ENCODE data around the gene GID8.

Gene GID8

DNA sequence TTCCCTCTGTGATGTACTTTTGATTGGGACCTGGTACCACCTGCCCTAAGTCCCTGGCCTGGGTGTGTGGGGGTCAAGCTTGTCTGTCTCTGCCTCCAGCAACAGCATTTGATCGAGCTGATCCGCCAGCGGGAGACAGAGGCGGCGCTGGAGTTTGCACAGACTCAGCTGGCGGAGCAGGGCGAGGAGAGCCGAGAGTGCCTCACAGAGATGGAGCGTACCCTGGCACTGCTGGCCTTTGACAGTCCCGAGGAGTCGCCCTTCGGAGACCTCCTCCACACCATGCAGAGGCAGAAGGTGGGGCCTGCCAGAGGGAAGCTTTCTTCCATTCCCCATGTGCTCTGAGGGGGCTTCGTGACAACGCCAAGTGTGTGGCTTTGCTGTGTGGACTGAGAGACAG, 5.4 kb downstream of the GID8 start:
- DNase-seq (ENCODE audit: low read depth): no peak

GRCh38 chr20:62944184-62944583, 6.2 kb downstream of the GID8 start:
- no peak for DNase-seq (ENCODE audit: low read depth)

- no peak for DNase-seq (ENCODE audit: low read depth)
Observed at GRCh38 chr20:62944746-62945145, 6.8 kb downstream of the GID8 start.

DNA sequence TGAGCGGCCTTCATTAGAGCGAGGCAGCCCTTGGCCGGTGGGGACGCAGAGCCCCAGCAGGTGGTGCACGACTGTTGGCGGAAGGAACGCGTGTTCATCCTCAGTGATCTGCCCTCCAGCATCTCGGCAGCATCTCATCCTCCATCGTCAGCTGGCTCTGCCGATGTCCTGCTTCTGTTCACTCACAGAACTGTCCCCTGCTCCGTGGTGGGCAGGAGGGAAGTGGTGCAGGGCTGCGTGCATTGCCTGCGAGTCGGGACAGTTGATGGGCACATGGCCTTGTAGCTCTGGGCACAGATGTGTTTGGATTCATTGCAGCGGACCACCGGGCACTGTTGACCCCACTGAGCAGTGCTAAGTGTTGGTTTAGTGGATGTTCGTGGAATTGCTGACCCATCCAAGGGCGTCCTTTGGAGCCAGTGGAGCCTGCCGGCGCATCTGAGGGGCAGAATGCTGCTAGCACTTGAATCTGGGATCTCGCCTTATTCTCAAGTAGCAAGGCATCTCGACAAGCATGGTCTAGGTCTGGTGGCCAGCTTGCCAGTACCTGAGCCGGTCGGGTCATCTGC, 7.9 kb downstream of the GID8 start:
- no peak for DNase-seq (ENCODE audit: low read depth)

DNA sequence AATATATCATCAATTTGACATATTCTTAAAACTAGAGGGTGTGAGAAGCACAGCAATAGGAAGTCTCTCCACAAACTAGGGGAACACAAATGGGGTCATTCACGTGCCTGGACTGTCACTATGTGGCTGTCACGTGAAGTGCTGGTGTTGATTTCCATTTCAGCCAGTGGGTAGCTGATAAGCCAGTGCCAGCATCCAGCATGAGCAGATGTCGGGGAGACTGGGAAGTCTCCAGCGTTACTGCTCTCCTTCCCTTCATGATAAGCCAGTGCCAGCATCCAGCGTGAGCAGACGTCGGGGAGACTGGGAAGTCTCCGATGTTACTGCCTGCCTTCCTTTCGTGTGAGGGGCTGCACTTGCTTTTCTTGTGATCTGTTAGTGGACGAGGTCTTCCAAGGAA, 9.0 kb downstream of the GID8 start:
- DNase-seq (ENCODE audit: low read depth): no peak

DNA sequence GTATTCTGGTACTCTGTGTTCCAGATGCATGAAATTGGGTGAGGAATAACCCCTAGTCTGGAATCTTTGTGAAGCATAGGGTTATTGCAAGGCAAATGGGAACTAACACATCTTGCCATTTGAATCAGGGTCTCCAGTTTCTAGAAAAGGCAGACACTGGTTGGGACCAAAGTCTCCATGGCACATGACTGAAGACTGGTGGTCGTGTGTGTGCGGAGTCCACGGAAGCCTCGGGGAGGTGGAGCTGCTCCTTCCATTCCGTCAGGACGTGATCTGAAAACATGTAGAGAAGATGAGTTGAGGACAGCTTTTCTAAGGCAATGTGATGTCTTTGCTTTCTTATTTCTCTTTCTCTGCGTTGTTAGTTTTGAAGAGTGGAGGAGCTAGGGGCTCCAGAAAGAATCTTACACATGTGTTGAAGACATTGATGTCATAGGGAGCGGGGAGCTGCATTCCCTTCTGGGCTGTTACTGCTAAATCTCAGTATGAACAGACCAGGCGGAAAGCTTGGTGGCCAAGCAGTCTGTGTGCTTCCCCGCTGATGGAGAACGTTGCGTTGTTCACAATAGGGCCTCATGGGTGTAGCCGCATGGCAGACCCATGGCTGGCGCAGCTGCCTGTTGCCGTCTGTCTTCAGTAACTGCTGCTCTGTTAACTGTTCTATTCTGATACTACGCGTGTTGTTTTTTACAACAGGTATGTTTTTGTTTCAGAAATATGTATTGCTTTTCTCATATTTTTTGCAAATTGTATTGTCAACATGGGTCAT, 9.8 kb downstream of the GID8 start:
- no peak for DNase-seq (ENCODE audit: low read depth)

DNA sequence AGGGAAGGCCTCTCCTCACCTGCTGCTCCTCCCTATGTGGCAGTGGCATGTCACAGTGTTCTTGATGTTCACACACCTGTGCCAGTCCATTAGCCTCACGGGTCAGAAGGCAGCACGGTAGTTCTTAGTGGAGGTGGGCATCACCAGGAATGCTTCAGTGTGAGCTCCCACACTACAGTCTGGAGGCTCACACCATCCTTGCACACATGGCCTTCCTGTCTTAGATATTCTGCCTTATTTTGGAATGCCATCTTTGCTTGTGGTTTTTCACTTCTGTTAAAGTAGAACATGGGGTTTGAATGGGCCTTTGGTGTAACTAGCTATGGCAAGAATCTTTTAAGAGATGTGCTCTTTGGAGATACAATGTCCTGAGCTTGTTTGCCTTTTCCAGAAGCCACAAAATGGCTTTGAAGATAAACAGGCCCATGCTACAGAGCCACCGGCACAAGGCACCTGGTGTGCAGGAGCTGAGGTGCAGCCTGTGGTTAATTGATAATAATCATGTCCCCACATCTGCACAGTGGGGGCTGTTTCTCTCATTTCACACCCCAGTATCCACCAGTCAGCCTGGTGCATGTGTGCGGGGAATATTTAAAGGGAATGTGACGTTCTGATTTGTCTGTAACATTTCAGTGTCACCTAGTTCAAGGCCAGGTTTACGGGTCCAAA, 11.3 kb downstream of the GID8 start:
- no peak for DNase-seq (ENCODE audit: low read depth)

DNA sequence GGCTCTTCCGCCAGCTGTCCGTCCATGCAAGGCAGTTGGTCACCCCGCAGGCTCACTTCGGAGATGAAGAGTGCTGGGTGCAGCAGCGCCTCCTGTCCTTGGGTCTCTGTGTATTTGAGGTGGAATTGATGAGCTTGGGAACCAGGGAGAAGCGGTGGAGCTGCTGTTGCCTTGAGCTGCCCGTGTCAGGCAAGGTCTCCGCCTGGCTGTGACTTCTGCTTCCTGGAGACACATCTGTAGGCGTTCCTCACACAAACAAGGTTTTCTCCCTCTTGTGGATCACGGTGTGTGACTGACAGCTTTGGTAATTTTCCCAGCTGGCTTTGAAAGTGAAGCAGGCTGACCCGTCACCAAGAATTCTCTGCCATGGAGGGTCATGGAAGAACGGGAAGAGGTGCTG, 12.0 kb downstream of the GID8 start:
- no peak for DNase-seq (ENCODE audit: low read depth)

GRCh38 chr20:62950741-62951140, 12.8 kb downstream of the GID8 start:
- DNase-seq (ENCODE audit: low read depth): no peak

DNA sequence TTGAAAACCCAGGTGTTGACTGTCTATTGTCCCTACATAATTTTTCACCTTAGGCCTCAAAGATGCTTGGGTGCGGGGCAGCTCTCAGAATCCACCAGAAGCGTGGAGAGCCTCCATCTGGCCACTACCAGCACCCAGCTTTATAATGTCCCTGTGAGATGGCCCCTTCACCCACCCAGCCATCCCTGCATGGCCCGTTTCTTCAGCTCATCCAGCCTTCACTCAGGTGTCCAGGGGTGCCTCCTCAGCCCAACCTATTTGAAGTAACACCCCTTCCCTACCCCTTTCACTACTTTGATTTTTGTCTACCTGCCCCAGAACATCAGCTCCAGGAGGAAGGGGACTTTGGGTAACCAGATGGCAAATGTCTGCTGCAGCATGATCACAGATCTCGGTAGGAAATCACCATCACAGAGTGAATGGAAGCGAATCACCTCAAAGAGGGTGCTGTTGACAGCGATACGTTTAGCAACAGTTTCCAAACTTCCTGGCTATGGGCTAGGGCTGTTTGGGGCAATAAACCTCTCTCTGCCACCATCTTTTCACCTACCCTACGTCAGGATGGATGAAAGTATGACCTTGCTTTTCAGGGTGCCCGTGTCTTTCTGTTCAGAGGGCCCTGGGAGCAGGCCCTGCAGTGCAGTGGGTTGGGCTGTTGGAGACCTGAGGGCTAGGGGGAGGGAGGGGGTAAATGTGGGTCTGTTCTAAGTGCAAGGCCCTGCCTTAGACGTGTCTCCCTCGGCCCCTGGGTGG, 13.4 kb downstream of the GID8 start:
- DNase-seq (ENCODE audit: low read depth): no peak

GRCh38 chr20:62951896-62952372, 14.0 kb downstream of the GID8 start:
- no peak for DNase-seq (ENCODE audit: low read depth)

DNA sequence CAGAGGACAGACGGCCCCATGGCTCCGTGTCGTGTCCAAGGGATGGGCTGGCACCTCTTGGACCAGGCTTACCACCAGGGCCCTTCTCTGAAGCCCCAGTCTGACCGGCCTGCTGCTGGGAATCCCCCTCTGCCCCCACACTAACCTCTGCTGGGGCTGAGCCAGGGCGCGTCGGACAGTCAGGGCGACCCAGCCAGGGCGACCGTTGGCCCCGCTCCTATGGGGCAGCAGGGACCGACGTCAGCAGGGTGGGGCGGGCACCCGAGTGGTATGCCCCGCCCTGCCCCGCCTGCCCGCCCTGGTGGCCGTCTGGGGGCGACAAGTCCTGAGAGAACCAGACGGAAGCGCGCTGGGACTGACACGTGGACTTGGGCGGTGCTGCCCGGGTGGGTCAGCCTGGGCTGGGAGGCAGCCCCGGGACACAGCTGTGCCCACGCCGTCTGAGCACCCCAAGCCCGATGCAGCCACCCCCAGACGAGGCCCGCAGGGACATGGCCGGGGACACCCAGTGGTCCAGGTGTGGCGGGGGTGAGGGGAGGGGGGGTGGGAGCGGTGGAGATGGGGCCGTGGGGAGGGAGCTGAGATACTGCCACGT, 14.5 kb downstream of the GID8 start, which contains the start of gene SLC17A9:
TSS of gene SLC17A9 (plus strand) at position 337 of the 595 bp plus-strand sequence. CDS start at position 459, 122 bp downstream.
- DNase-seq (ENCODE audit: low read depth): peak; percentile 31

GRCh38 chr20:62952968-62953838, 15.3 kb downstream of the GID8 start:
- no peak for DNase-seq (ENCODE audit: low read depth)

- DNase-seq (ENCODE audit: low read depth): peak; percentile 79
Observed at GRCh38 chr20:62953839-62954703, 16.1 kb downstream of the GID8 start.

- DNase-seq (ENCODE audit: low read depth): no peak
Observed at GRCh38 chr20:62955519-62956386, 17.8 kb downstream of the GID8 start.

DNA sequence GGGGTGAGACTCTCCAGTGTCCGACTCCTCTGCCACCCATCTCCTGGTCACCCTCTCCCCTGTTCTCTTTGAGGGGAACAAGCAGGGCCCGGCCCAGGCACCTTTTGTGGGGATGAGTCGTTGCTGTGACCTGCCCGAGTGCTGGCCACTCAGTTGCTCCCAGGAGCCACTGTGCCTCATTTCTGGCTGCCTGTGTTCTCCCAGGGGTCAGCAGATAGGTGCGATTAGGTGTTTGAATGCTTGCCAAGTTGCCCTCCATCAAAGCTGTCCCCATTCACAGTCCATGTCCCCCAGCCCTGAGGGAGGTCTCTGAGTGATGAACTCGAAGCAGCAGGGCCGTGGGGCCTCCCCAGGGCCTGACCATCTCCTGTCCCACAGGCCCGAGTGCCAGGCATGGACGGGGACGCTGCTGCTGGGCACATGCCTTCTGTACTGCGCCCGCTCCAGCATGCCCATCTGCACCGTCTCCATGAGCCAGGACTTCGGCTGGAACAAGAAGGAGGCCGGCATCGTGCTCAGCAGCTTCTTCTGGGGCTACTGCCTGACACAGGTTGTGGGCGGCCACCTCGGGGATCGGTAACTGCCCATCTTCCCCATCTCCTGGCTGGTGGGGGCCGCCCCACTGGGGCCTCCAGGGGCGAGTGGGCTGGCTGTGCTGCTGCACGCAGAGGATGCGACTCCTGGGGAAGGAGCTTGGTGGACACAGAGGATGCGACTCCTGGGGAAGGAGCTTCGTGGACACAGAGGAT, 18.6 kb downstream of the GID8 start:
- DNase-seq (ENCODE audit: low read depth): no peak

GRCh38 chr20:62957136-62958117, 19.5 kb downstream of the GID8 start:
- DNase-seq (ENCODE audit: low read depth): no peak

All from iris pigment epithelial cell (primary cell).